ENCODE measurements around the gene CAPN8. TPM values are rescaled to one million over a fixed set of nuclear protein-coding genes. Genes with fewer than 3 reads are reported as not detected.

Gene CAPN8
- under 1 TPM in 1 of 2 experiments, not detected in 1; 0.13 TPM for total RNA-seq

DNA sequence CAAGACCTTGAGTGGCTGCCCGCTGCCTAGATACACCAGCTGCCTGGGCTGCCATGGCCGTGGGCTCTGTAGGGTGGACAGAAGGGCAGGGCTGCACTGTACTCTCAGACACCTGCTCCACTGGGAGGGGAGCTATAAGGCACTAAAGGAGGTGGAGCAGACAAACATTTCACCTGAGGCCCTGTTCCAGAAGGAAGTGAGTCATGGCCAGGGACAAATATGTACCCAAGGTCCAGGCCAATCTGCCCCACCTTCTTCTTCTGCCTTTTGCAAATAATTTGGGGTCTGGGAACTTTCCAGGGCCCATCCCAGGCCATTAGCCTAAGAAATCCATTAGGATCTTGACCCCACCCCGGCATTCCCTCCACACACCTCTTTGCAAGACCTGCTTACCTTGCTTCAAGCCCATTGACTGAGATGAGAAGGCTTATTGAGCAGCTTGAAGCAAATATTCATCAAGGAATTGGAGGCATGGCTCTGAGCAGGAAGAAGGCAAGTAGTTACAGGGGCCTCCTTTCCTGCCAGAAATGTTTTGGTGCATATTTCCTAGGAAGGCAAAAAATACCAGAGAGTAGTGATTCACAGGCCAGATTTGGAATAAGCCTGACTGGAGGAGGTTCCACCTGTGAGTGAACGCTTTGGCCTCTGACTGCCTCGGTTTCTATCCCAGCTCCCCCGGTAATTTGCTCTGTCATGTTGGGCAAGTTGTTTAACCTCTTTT lies at the start of gene CAPN8:
Gene CAPN8, minus strand, starts transcription at position 110 of the 721 bp plus-strand sequence. Its CDS starts 55 bp downstream, at position 55.
- no peak for DNase-seq
- Mint-ChIP-seq H3K4me3 (no peak within 1 kb of the TSS), H3K9me3 (no peaks in the 10 kb centered on the region), H3K36me3 (ENCODE audit: low read depth) (no peaks in the 10 kb centered on the region), H3K27me3 (peaks cover 15% of the 10 kb centered on the region), H3K27ac (no peak within 1 kb of the TSS), H3K4me1 (no peaks in the 10 kb centered on the region)
- ChIA-PET POLR2A (no interaction called here), CTCF (no interaction called here)

DNA sequence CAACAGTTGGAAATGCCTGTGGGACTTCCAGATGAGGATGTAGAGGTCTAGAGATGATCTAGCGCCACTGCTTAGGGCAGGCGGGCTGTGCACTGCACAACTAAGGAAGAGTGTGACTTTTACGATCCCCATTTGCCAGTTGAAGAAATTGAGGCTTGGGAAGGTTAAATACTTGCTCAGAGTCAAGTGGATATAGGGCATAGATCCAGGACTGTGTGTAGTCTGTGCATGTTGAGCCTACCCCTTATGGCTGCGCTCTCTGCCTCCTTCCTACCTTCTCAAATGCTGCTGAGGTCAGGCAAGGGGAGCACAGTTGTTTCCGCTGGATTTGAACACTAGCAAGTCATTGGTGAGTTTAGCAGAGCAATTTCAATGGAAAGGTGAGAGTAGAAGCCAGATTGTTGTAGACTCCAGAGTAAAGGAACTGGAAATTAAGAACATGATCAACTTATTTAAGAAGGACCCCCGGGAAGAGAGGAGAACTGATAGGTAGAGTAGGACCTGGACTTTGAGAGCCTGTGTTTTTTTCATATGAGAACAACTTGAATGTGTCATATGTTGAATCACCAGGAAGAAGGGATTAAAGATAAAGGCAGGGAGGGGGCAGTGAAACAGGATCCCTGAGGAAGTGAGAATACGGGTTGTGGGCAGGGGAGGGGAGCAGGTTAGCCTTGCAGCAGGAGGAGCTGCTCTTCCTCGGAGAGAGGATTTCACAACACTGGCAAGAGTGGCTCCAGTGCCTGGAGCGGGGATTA lies 49.5 kb upstream of the CAPN8 start:
- Mint-ChIP-seq H3K4me3 (peak overlapping the region; percentile 85), H3K27ac (peak overlapping the region; percentile 95), H3K4me1 (peaks cover 74% of the 10 kb centered on the region), H3K27me3 (no peaks in the 10 kb centered on the region), H3K36me3 (ENCODE audit: low read depth) (peaks cover 61% of the 10 kb centered on the region), H3K9me3 (no peaks in the 10 kb centered on the region)
- no peak for DNase-seq
- POLR2A ChIA-PET = interaction anchor here (2.4 to 4.3 kb wide), 2 partner anchors 13 to 15 kb away, joined by 22 to 59 read pairs; no protein-coding TSS in a partner anchor
- CTCF ChIA-PET = interaction anchor here (3.7 to 5.3 kb wide), 2 partner anchors 15 to 33 kb away, joined by 35 to 53 read pairs; no protein-coding TSS in a partner anchor

DNA sequence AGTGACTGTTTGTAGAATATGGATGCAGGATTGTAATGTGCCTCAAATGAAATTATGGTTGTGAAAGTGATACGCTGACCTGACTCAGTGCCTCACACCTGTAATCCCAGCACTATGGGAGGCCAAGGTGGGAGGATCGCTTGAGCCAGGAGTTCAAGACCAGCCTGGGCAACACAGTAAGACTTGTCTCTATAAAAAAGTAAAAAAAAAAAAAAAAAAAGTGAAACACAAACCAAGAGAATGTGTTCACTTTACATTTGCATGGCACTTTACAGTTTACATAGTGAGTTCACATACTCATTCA lies 48.9 kb upstream of the CAPN8 start:
- no peak for DNase-seq
- Mint-ChIP-seq H3K27ac (peak overlapping the region; percentile 95), H3K4me3 (peak overlapping the region; percentile 85), H3K4me1 (peaks cover 67% of the 10 kb centered on the region), H3K36me3 (ENCODE audit: low read depth) (peaks cover 54% of the 10 kb centered on the region), H3K27me3 (no peaks in the 10 kb centered on the region), H3K9me3 (no peaks in the 10 kb centered on the region)
- POLR2A ChIA-PET = no interaction called here
- CTCF ChIA-PET = interaction anchor here (2.6 kb wide), 1 partner anchor 13 kb away, joined by 8 read pairs; no protein-coding TSS in a partner anchor

DNA sequence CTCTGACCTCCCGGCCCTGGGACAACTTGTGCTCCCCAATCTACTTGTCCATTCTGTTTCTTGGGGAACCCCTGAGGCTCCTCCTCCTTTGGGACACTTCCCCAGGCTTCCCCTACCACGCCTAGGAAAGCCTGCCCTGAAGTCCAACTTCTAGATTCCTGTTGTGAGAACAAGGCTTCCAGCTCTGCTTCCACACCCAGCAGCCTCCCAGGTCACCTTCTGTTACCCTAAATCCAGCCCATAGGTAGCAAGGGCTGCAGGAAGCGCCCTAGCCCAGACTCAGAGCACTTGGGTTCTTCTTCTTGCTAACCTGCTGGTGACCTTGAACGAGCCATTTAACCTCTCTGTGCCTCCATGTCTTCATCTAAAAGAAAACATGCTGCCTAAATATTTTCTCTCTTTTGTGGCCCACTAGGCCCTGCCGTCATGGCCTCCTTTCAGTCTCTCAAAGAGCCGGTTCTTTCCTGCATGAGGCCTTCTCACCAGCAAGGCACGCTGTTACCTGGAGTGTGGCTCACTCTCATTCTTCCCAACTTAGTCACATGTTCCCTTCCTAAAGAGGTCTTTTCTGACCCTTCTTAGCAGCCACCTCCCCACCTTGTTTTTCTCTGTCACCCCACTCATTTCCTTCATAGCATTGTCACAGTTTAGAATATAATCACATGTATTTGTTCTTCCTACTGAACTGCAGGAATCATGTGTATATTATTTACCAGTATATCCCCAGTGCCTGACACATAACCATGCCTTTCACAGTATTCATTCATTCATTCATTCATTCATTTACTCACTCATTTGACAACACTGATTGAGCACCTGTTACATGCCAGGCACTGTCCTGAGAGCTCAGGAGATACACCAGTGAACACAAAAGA lies 48.3 kb upstream of the CAPN8 start:
- POLR2A ChIA-PET = interaction anchor here (0.8 to 2.5 kb wide), 5 partner anchors 12 to 616 kb away, joined by 3 to 23 read pairs (median 9); partner anchors contain the start of genes NVL and TP53BP2
- H3K4me1 Mint-ChIP-seq = peaks cover 63% of the 10 kb centered on the region
- no peaks in the 10 kb centered on the region for H3K9me3 Mint-ChIP-seq
- peak; percentile 40 for DNase-seq
- CTCF ChIA-PET = interaction anchor here (2.4 to 2.6 kb wide), 2 partner anchors 14 to 35 kb away, joined by 8 to 32 read pairs; no protein-coding TSS in a partner anchor
- peaks cover 3% of the 10 kb centered on the region for H3K27me3 Mint-ChIP-seq
- peak overlapping the region; percentile 95 for H3K27ac Mint-ChIP-seq
- peaks cover 48% of the 10 kb centered on the region for H3K36me3 Mint-ChIP-seq (ENCODE audit: low read depth)
- H3K4me3 Mint-ChIP-seq = peak overlapping the region; percentile 85

DNA sequence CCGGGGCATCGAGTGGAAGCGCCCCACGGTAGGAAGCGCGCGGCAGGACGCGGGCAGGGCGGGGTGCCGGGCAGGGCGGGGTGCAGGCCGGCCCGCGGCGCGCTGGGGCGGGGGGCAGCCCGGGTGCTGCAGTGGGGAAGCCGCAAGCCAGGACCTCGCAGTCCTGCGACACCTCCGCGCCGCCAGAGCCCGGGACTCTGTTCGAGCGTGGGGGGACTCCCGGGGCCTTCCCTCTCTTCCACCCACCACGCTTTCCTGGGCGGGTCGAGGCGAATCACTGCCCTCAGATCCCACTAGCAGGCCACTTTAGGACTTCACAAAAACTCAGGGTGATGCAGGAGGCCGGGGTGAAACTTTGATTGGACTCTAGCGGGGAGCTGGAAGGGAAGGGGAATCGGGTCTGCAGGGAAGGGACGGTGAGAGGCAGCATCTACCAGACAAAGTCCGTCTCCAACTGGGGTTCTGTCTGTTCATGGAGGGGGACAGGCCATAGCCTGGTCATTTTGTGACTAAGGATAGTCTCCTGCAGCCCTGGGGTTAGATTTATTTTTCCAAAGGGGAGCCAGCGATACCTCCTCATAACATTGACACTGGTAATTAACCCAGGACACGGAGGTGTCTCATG lies 47.5 kb upstream of the CAPN8 start:
- Mint-ChIP-seq H3K36me3 (ENCODE audit: low read depth) (peaks cover 40% of the 10 kb centered on the region), H3K4me3 (peak overlapping the region; percentile 85), H3K4me1 (peaks cover 57% of the 10 kb centered on the region), H3K9me3 (no peaks in the 10 kb centered on the region), H3K27ac (peak overlapping the region; percentile 95), H3K27me3 (peaks cover 6% of the 10 kb centered on the region)
- CTCF ChIA-PET = interaction anchor here (0.6 to 3.0 kb wide), 4 partner anchors 11 to 36 kb away, joined by 5 to 32 read pairs (median 11); no protein-coding TSS in a partner anchor
- POLR2A ChIA-PET = interaction anchor here (0.8 to 2.5 kb wide), 8 partner anchors 12 to 617 kb away, joined by 3 to 23 read pairs (median 4); partner anchors contain the start of genes NVL and TP53BP2
- peak; percentile 49 for DNase-seq

DNA sequence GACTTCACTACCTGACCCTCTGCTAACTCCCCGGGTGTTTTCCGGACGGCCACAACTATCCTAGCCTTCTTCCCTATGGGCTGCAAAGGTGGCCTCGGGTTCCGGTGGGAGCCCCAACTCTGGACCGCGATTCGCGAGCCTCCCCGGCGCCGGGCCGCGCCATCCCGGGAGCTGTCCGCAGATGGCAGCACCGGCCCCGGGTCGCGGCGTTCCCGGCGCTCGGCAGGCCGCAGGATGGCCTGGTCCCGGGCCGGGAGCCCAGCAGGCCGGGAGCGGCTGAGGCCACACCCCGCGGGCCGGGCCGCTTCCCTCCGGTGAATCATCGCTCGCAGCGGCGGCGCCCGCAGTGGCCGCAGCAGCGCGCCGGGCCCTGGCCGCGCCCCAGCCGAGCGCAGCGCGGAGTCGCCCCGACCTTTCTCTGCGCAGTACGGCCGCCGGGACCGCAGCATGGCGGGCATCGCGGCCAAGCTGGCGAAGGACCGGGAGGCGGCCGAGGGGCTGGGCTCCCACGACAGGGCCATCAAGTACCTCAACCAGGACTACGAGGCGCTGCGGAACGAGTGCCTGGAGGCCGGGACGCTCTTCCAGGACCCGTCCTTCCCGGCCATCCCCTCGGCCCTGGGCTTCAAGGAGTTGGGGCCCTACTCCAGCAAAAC lies 46.8 kb upstream of the CAPN8 start, which contains the start of gene CAPN2:
Gene CAPN2, plus strand, starts transcription at position 346 of the 656 bp plus-strand sequence. Its CDS starts 102 bp downstream, at position 448.
- Mint-ChIP-seq H3K9me3 (no peaks in the 10 kb centered on the region), H3K4me1 (peaks cover 57% of the 10 kb centered on the region), H3K27ac (peak within 1 kb of the TSS; percentile 95), H3K4me3 (peak within 1 kb of the TSS; percentile 85), H3K27me3 (peaks cover 6% of the 10 kb centered on the region), H3K36me3 (ENCODE audit: low read depth) (peaks cover 35% of the 10 kb centered on the region)
- peak; percentile 75 for DNase-seq
- ChIA-PET POLR2A (interaction anchor here (1.0 to 2.5 kb wide), 8 partner anchors 11 to 618 kb away, joined by 3 to 23 read pairs (median 4); partner anchors contain the start of genes NVL and TP53BP2), CTCF (interaction anchor here (0.6 to 3.0 kb wide), 5 partner anchors 10 to 37 kb away, joined by 3 to 32 read pairs (median 8); no protein-coding TSS in a partner anchor)

DNA sequence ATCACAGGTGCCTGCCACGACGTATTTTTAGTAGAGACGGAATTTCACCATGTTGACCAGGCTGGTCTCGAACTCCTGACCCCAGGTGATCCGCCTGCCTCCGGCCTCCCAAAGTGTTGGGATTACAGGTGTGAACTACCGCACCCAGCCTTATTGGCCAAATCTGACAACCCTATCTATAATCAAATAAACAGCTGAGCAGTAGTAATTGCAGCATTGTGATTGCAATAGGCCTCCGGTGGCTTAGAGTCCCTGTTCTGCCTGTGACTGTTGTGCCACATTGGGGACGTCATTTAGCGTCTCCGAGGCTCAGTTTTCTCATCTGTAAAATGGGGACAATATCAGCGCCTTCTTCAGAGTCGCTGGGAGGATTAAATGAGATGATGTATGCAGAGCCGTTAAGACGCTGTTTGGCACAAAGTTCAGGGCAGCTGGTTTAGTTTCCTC lies 46.3 kb upstream of the CAPN8 start:
- DNase-seq = no peak
- peaks cover 6% of the 10 kb centered on the region for H3K27me3 Mint-ChIP-seq
- H3K4me3 Mint-ChIP-seq = peak overlapping the region; percentile 61
- peaks cover 55% of the 10 kb centered on the region for H3K4me1 Mint-ChIP-seq
- H3K9me3 Mint-ChIP-seq = no peaks in the 10 kb centered on the region
- peaks cover 30% of the 10 kb centered on the region for H3K36me3 Mint-ChIP-seq (ENCODE audit: low read depth)
- POLR2A ChIA-PET = interaction anchor here (1.0 to 2.5 kb wide), 7 partner anchors 11 to 134 kb away, joined by 3 to 23 read pairs (median 4); partner anchors contain the start of gene TP53BP2
- H3K27ac Mint-ChIP-seq = peak overlapping the region; percentile 67
- CTCF ChIA-PET = interaction anchor here (1.0 to 3.0 kb wide), 4 partner anchors 10 to 37 kb away, joined by 3 to 32 read pairs (median 11); no protein-coding TSS in a partner anchor

DNA sequence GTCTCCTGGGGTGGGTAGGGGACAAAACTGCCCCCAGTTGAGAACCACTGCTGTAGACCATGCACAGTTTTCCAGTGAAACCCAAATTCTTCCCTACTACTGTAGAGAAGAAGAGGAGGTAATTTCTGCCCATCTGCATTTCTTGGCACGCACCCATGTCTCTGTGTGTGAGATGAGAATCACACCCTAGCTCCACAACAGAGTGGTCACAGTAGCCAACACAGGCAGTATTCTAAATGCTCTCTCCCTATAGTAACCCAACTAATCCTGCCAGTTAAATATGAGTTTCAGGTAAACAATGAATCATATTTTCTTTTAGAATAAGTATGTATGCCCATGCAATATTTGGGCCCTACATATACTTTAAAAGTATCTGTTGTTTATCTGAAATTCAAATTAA lies 45.7 kb upstream of the CAPN8 start:
- Mint-ChIP-seq H3K4me3 (no peak overlapping the region), H3K27me3 (peaks cover 6% of the 10 kb centered on the region), H3K4me1 (peaks cover 52% of the 10 kb centered on the region), H3K9me3 (no peaks in the 10 kb centered on the region), H3K27ac (peak overlapping the region; percentile 14), H3K36me3 (ENCODE audit: low read depth) (peaks cover 24% of the 10 kb centered on the region)
- CTCF ChIA-PET = interaction anchor here (0.9 to 3.0 kb wide), 6 partner anchors 9 to 38 kb away, joined by 3 to 32 read pairs (median 12); no protein-coding TSS in a partner anchor
- no peak for DNase-seq
- POLR2A ChIA-PET = interaction anchor here (1.2 to 1.4 kb wide), 3 partner anchors 10 to 33 kb away, joined by 3 to 4 read pairs (median 3); no protein-coding TSS in a partner anchor

DNA sequence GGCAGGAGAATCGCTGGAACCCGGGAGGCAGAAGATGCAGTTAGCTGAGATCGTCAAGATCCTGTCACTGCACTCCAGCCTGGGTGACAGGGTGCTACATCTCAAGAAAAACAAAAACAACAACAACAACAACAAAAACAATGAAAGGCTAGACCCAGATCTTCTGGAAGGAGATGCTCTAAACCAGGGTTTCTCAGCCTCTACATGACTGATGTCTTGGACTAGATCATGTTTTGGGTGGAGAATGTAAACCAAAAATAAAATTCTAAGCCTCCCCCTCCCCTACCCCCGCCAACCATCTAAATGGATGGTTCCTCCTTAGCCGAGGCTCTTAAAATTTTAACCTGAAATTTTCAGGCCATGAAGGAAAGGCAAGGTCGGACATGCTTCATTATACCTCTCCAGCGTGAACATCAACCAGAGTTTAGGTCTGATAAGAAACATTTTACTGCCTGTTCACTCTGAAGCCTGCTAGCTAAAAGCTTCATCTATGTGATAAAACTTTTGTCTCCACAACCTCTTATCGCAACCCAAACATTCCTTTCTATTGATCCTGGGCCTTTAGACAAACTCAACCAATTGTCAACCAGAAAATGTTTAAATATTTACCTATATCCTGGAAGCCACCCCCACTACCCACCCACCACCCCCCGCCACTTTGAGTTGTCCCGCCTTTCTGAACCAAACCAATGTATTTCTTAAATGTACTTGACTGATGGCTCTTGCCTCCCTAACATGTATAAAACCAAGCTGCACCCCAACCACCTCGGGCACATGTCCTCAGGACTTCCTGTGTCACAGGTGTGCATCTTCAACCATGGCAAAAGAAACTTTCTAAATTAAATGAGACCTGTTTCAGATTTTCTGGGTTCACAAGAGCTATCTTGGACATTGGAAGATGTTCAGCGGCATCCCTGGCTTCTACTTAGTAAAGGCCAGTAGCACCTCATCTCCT lies 45.0 kb upstream of the CAPN8 start:
- H3K27ac Mint-ChIP-seq = no peak overlapping the region
- H3K36me3 Mint-ChIP-seq (ENCODE audit: low read depth) = peaks cover 23% of the 10 kb centered on the region
- POLR2A ChIA-PET = interaction anchor here (0.9 kb wide), 1 partner anchor 17 kb away, joined by 3 read pairs; no protein-coding TSS in a partner anchor
- H3K9me3 Mint-ChIP-seq = no peaks in the 10 kb centered on the region
- CTCF ChIA-PET = interaction anchor here (0.9 to 3.0 kb wide), 4 partner anchors 8 to 39 kb away, joined by 3 to 20 read pairs (median 12); no protein-coding TSS in a partner anchor
- H3K27me3 Mint-ChIP-seq = peaks cover 6% of the 10 kb centered on the region
- H3K4me3 Mint-ChIP-seq = no peak overlapping the region
- DNase-seq = no peak
- peaks cover 45% of the 10 kb centered on the region for H3K4me1 Mint-ChIP-seq

DNA sequence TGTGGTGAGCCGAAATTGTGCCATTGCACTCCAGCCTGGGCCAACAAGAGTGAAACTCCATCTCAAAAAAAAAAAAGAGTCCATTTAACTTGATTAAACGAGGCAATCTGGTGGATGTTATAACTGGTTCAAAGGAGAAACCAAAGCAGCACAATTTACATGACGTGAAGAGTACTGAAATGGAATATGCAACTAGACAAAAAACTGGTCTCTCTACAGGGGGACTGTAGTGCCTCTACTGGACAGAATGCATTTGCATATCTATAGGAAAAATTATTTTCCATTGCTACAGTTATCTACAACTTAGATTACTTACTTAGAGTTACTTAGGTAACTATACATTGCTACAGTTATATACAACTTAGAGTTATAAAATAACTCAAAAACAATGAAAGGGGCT lies 44.1 kb upstream of the CAPN8 start:
- POLR2A ChIA-PET = interaction anchor here (0.9 kb wide), 1 partner anchor 18 kb away, joined by 3 read pairs; no protein-coding TSS in a partner anchor
- DNase-seq = no peak
- peaks cover 6% of the 10 kb centered on the region for H3K27me3 Mint-ChIP-seq

More for the DNA sequence above, 44.1 kb upstream of the CAPN8 start:
- H3K4me3 Mint-ChIP-seq = no peak overlapping the region
- no peaks in the 10 kb centered on the region for H3K9me3 Mint-ChIP-seq
- H3K4me1 Mint-ChIP-seq = peaks cover 36% of the 10 kb centered on the region
- peaks cover 15% of the 10 kb centered on the region for H3K36me3 Mint-ChIP-seq (ENCODE audit: low read depth)
- H3K27ac Mint-ChIP-seq = no peak overlapping the region
- CTCF ChIA-PET = interaction anchor here (1.4 to 1.6 kb wide), 2 partner anchors 11 to 40 kb away, joined by 9 to 20 read pairs; no protein-coding TSS in a partner anchor
